ENCODE measurements around the gene SUN3.

Gene SUN3

DNA sequence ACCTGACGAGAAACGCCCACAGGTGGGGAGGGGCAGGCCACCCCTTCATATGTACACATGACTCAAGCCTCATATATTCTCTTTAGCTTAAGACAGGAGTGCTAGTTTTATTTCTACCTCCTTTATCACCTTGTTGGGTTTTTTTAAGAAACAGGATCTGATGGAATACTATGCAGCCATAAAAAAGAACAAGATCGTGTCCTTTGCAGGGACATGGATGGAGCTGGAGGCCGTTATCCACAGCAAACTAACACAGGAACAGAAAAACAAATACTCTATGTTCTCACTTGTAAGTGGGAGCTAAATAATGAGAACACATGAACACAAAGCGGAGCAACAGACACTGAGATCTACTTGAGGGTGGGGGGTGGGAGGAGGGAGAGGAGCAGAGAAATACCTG, 38.3 kb downstream of the SUN3 start:
- TF ChIP-seq, protein P1, sequence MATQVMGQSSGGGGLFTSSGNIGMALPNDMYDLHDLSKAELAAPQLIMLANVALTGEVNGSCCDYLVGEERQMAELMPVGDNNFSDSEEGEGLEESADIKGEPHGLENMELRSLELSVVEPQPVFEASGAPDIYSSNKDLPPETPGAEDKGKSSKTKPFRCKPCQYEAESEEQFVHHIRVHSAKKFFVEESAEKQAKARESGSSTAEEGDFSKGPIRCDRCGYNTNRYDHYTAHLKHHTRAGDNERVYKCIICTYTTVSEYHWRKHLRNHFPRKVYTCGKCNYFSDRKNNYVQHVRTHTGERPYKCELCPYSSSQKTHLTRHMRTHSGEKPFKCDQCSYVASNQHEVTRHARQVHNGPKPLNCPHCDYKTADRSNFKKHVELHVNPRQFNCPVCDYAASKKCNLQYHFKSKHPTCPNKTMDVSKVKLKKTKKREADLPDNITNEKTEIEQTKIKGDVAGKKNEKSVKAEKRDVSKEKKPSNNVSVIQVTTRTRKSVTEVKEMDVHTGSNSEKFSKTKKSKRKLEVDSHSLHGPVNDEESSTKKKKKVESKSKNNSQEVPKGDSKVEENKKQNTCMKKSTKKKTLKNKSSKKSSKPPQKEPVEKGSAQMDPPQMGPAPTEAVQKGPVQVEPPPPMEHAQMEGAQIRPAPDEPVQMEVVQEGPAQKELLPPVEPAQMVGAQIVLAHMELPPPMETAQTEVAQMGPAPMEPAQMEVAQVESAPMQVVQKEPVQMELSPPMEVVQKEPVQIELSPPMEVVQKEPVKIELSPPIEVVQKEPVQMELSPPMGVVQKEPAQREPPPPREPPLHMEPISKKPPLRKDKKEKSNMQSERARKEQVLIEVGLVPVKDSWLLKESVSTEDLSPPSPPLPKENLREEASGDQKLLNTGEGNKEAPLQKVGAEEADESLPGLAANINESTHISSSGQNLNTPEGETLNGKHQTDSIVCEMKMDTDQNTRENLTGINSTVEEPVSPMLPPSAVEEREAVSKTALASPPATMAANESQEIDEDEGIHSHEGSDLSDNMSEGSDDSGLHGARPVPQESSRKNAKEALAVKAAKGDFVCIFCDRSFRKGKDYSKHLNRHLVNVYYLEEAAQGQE (IDR thresholded peaks at IDR 0.05; ENCODE audit: insufficient read depth in 1 of 2, low read depth in 2 of 2, low read length in 2 of 2) = no peak
- TF ChIP-seq SIN3A (IDR thresholded peaks at IDR 0.05; ENCODE audit: borderline replicate concordance, insufficient read depth, low read length) (no peak), POLR2AphosphoS5 (IDR thresholded peaks at IDR 0.05; ENCODE audit: low read depth, low read length) (no peak), TAF1 (IDR thresholded peaks at IDR 0.05; ENCODE audit: borderline replicate concordance, insufficient read depth, low read length) (no peak), FOXP2 (optimal IDR thresholded peaks at IDR 0.05; ENCODE audit: borderline replicate concordance, extremely low read depth, extremely low read length, insufficient read depth) (no peak)

DNA sequence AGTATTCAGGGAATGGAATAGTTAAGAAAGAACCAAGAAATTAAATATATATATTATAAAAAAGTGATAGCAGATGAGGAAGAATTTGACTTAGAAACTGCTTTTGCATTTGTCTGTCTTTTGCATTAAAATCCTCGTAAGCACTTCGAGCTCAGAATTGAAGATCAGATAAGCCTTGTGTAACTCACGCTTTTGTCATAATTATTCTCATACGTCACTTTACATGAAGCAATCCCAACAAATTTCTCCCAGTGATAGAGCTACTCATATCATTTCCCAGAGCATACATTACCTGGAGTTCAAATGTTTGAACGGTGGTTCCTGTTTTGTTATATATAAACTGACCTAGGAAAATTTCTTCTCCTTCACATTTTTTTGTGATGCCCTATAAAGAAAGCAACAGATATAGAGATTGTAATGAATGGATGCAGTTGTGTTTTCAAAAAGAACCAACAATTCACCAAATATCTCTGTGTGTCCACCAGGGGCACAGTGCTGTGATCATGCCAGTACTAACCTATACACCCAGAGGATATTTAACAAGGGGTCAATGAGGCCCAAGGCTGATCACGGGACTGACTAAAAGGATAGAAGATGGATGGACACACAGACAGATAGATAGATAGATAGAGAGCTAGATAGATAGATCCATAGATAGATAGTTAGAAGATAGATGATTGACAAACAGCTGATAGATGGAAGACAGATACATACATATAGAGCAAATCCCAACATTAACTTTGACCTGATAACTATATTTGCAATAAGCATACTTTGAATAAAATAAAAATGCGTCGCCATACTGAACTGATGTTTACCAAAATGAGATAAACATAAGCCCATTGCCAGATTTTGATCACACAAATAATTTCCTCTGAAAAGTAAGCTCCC, 40.2 kb downstream of the SUN3 start:
- TF ChIP-seq POLR2AphosphoS5 (IDR thresholded peaks at IDR 0.05; ENCODE audit: low read depth, low read length) = no peak
- TF ChIP-seq, protein P1 (IDR thresholded peaks at IDR 0.05; ENCODE audit: insufficient read depth in 1 of 2, low read depth in 2 of 2, low read length in 2 of 2) = no peak
- no peak for TF ChIP-seq FOXP2 (optimal IDR thresholded peaks at IDR 0.05; ENCODE audit: borderline replicate concordance, extremely low read depth, extremely low read length, insufficient read depth)
- no peak for TF ChIP-seq SIN3A (IDR thresholded peaks at IDR 0.05; ENCODE audit: borderline replicate concordance, insufficient read depth, low read length)
- no peak for TF ChIP-seq TAF1 (IDR thresholded peaks at IDR 0.05; ENCODE audit: borderline replicate concordance, insufficient read depth, low read length)

DNA sequence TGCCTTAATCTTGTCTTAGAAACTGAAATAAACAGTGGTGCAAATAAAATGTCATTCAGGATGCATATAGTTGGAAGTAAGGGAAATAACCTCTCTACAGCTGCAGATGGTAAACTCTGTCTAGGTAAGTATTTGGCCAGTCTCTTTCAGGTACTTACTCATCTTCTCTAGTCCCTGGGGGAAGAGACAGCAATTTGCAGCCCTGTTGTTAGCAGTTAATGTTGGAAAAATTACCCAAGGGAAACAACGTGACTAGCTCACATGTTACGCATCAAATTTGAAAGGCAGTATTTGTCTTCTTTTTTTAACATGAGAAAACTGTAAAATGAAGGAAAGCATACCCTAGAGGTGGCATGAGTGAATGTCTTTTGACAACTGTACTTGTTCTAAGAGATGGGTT, 46.3 kb downstream of the SUN3 start:
- TF ChIP-seq TAF1 (IDR thresholded peaks at IDR 0.05; ENCODE audit: borderline replicate concordance, insufficient read depth, low read length) = no peak

GRCh38 chr7:47979832-47980181, 49.1 kb downstream of the SUN3 start:
- TF ChIP-seq FOXP2 (optimal IDR thresholded peaks at IDR 0.05; ENCODE audit: borderline replicate concordance, extremely low read depth, extremely low read length, insufficient read depth) = no peak
- no peak for TF ChIP-seq SIN3A (IDR thresholded peaks at IDR 0.05; ENCODE audit: borderline replicate concordance, insufficient read depth, low read length)
- TF ChIP-seq TAF1 (IDR thresholded peaks at IDR 0.05; ENCODE audit: borderline replicate concordance, insufficient read depth, low read length) = no peak
- TF ChIP-seq POLR2AphosphoS5 (IDR thresholded peaks at IDR 0.05; ENCODE audit: low read depth, low read length) = no peak
- TF ChIP-seq, protein P1 (IDR thresholded peaks at IDR 0.05; ENCODE audit: insufficient read depth in 1 of 2, low read depth in 2 of 2, low read length in 2 of 2) = no peak

DNA sequence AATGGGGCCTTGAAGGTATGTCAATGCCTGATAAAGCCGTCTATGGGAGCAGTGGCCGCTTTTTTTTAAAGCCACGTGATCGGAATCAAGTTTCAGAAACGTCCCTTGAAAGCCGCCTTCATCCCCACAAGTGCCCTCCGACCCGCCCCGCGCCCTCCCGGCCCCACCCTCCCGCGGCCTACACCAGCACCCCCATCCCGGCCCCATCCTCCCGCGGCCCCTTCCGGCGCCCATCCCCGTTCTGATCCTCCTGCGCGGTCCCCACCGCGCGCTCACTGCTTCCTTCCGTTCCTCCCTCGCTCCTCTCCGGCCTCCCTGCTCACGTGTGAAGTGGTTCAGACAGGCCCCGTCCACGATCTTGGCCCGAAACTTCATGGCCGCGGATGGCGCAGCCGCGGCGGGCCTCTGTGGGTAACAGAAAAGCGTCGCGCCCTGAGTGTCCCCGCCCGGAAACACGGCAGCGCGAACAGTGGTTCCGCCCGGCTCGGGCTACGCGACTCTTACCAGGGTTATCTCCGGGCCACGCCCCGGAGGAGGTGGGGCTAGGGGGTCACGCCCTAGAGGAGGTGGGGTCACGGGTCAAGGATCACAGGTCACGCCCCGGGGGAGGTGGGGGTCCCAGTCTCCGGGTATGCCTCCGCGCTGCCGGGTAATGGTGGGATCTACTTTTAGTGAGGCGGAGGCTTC, 49.6 kb downstream of the SUN3 start, which contains the start of gene HUS1:
TSS of gene HUS1 (minus strand) at position 471 of the 687 bp plus-strand sequence. CDS start at position 375, 96 bp downstream.
- peak; percentile 89 for TF ChIP-seq TAF1 (IDR thresholded peaks at IDR 0.05; ENCODE audit: borderline replicate concordance, insufficient read depth, low read length)
- TF ChIP-seq POLR2AphosphoS5 (IDR thresholded peaks at IDR 0.05; ENCODE audit: low read depth, low read length) = peak; percentile 97
- TF ChIP-seq, protein P1 (IDR thresholded peaks at IDR 0.05; ENCODE audit: insufficient read depth in 1 of 2, low read depth in 2 of 2, low read length in 2 of 2) = peak in 1 of 2 experiments; percentile 69; a peak in 1 of 4 replicates
- TF ChIP-seq FOXP2 (optimal IDR thresholded peaks at IDR 0.05; ENCODE audit: borderline replicate concordance, extremely low read depth, extremely low read length, insufficient read depth) = peak; percentile 89
- TF ChIP-seq SIN3A (IDR thresholded peaks at IDR 0.05; ENCODE audit: borderline replicate concordance, insufficient read depth, low read length) = 0 out of 2 replicates have a peak, but pooled peaks have one; percentile 78

Data from PFSK-1 (cell line).